Measurements from ENCODE around the gene CTBP2. TPM values are rescaled to one million over a fixed set of nuclear protein-coding genes. Genes with fewer than 3 reads are reported as not detected.

CTBP2 gene
- total RNA-seq, 3 donors from 2014 or later = 53.1 to 91.2 (median 65.9) TPM

- peaks cover 4% of the 10 kb centered on the region in 2 donors for H3K4me1 ChIP-seq
- intact Hi-C loops (cut with DNase I; ENCODE audit: low total_unique reads) = no loop called here
- H3K4me3 ChIP-seq = no peak overlapping the region
- no peak for DNase-seq (ENCODE audit: low spot score in 2 of 2)
- no peak overlapping the region for H3K27ac ChIP-seq
- H3K27me3 ChIP-seq = no peaks in the 10 kb centered on the region
- no peaks in the 10 kb centered on the region for H3K9me3 ChIP-seq
- H3K36me3 ChIP-seq = no peaks in the 10 kb centered on the region
- no peak for TF ChIP-seq POLR2AphosphoS5 (IDR thresholded peaks at IDR 0.05)
- no peak for TF ChIP-seq CTCF (IDR thresholded peaks at IDR 0.05)
- no peak for TF ChIP-seq POLR2A (IDR thresholded peaks at IDR 0.05)
Observed at GRCh38 chr10:125035136-125035535, 125.2 kb downstream of the CTBP2 start.

GRCh38 chr10:125034675-125035074, 125.7 kb downstream of the CTBP2 start:
- Histone ChIP-seq H3K9me3 (no peaks in the 10 kb centered on the region), H3K36me3 (no peaks in the 10 kb centered on the region), H3K27me3 (no peaks in the 10 kb centered on the region), H3K27ac (no peak overlapping the region), H3K4me1 (peaks cover 4% of the 10 kb centered on the region in 2 donors), H3K4me3 (no peak overlapping the region)
- TF ChIP-seq CTCF (IDR thresholded peaks at IDR 0.05) (no peak), POLR2A (IDR thresholded peaks at IDR 0.05) (no peak), POLR2AphosphoS5 (IDR thresholded peaks at IDR 0.05) (no peak)
- intact Hi-C loops (cut with DNase I; ENCODE audit: low total_unique reads) = no loop called here
- DNase-seq (ENCODE audit: low spot score in 2 of 2) = no peak

- no peak for DNase-seq (ENCODE audit: low spot score in 2 of 2)
- Histone ChIP-seq H3K36me3 (no peaks in the 10 kb centered on the region), H3K27me3 (no peaks in the 10 kb centered on the region), H3K27ac (no peak overlapping the region), H3K4me1 (peaks cover 4% of the 10 kb centered on the region in 2 donors), H3K4me3 (no peak overlapping the region), H3K9me3 (no peaks in the 10 kb centered on the region)
- intact Hi-C loops (cut with DNase I; ENCODE audit: low total_unique reads) = no loop called here
- TF ChIP-seq POLR2AphosphoS5 (IDR thresholded peaks at IDR 0.05) (no peak), POLR2A (IDR thresholded peaks at IDR 0.05) (no peak), CTCF (IDR thresholded peaks at IDR 0.05) (no peak)
Observed at GRCh38 chr10:125033146-125033924, 127.0 kb downstream of the CTBP2 start.

GRCh38 chr10:125032474-125033020, 127.8 kb downstream of the CTBP2 start:
- Histone ChIP-seq H3K4me1 (peaks cover 4% of the 10 kb centered on the region in 2 donors), H3K27me3 (no peaks in the 10 kb centered on the region), H3K9me3 (no peaks in the 10 kb centered on the region), H3K27ac (no peak overlapping the region), H3K36me3 (no peaks in the 10 kb centered on the region), H3K4me3 (no peak overlapping the region)
- TF ChIP-seq POLR2A (IDR thresholded peaks at IDR 0.05) (no peak), CTCF (IDR thresholded peaks at IDR 0.05) (no peak), POLR2AphosphoS5 (IDR thresholded peaks at IDR 0.05) (no peak)
- DNase-seq (ENCODE audit: low spot score in 2 of 2) = no peak
- intact Hi-C loops (cut with DNase I; ENCODE audit: low total_unique reads) = no loop called here

- no peak overlapping the region for H3K27ac ChIP-seq
- intact Hi-C loops (cut with DNase I; ENCODE audit: low total_unique reads) = no loop called here
Observed at GRCh38 chr10:125030567-125031197, 129.7 kb downstream of the CTBP2 start.

More at GRCh38 chr10:125030567-125031197, 129.7 kb downstream of the CTBP2 start:
- DNase-seq (ENCODE audit: low spot score in 2 of 2) = no peak
- H3K4me1 ChIP-seq = peaks cover 0 to under 1% of the 10 kb centered on the region in 2 donors
- no peaks in the 10 kb centered on the region for H3K27me3 ChIP-seq
- H3K4me3 ChIP-seq = no peak overlapping the region
- no peaks in the 10 kb centered on the region for H3K36me3 ChIP-seq
- no peaks in the 10 kb centered on the region for H3K9me3 ChIP-seq
- TF ChIP-seq POLR2A (IDR thresholded peaks at IDR 0.05) = no peak

All from breast epithelium (tissue), 4 donors.